ENCODE results near the gene CSMD2. TPM values are rescaled to one million over a fixed set of nuclear protein-coding genes. Genes with fewer than 3 reads are reported as not detected.

CSMD2 gene
- total RNA-seq, 1 donor from 2014 or later = 0.12 TPM

- DNase-seq (ENCODE audit: extremely low read depth, low read depth, low spot score) = no peak
Measured at GRCh38 chr1:33826311-33826710, 338.7 kb downstream of the CSMD2 start.

GRCh38 chr1:33825506-33825905 lies 339.5 kb downstream of the CSMD2 start:
- no peak for DNase-seq (ENCODE audit: extremely low read depth, low read depth, low spot score)

GRCh38 chr1:33824971-33825370 lies 340.1 kb downstream of the CSMD2 start:
- DNase-seq (ENCODE audit: extremely low read depth, low read depth, low spot score) = no peak

- DNase-seq (ENCODE audit: extremely low read depth, low read depth, low spot score) = no peak
Measured at GRCh38 chr1:33824321-33824720, 340.7 kb downstream of the CSMD2 start.

- no peak for DNase-seq (ENCODE audit: extremely low read depth, low read depth, low spot score)
Measured at GRCh38 chr1:33823830-33824229, 341.2 kb downstream of the CSMD2 start.

GRCh38 chr1:33823401-33823800 lies 341.6 kb downstream of the CSMD2 start:
- DNase-seq (ENCODE audit: extremely low read depth, low read depth, low spot score) = no peak

- no peak for DNase-seq (ENCODE audit: extremely low read depth, low read depth, low spot score)
Measured at GRCh38 chr1:33822396-33822795, 342.6 kb downstream of the CSMD2 start.

- DNase-seq (ENCODE audit: extremely low read depth, low read depth, low spot score) = no peak
Measured at GRCh38 chr1:33821291-33821690, 343.7 kb downstream of the CSMD2 start.

- DNase-seq (ENCODE audit: extremely low read depth, low read depth, low spot score) = no peak
Measured at GRCh38 chr1:33820804-33821203, 344.2 kb downstream of the CSMD2 start.

GRCh38 chr1:33819913-33820311 lies 345.1 kb downstream of the CSMD2 start:
- no peak for DNase-seq (ENCODE audit: extremely low read depth, low read depth, low spot score)

- DNase-seq (ENCODE audit: extremely low read depth, low read depth, low spot score) = no peak
Measured at GRCh38 chr1:33819290-33819912, 345.6 kb downstream of the CSMD2 start.

GRCh38 chr1:33818071-33818470 lies 347.0 kb downstream of the CSMD2 start:
- no peak for DNase-seq (ENCODE audit: extremely low read depth, low read depth, low spot score)

- no peak for DNase-seq (ENCODE audit: extremely low read depth, low read depth, low spot score)
Measured at GRCh38 chr1:33815061-33815460, 350.0 kb downstream of the CSMD2 start.

- DNase-seq (ENCODE audit: extremely low read depth, low read depth, low spot score) = no peak
Measured at GRCh38 chr1:33814166-33814565, 350.9 kb downstream of the CSMD2 start.

- DNase-seq (ENCODE audit: extremely low read depth, low read depth, low spot score) = no peak
Measured at GRCh38 chr1:33810571-33810970, 354.5 kb downstream of the CSMD2 start.

GRCh38 chr1:33805988-33806387 lies 359.0 kb downstream of the CSMD2 start:
- DNase-seq (ENCODE audit: extremely low read depth, low read depth, low spot score) = no peak

- no peak for DNase-seq (ENCODE audit: extremely low read depth, low read depth, low spot score)
Measured at GRCh38 chr1:33802268-33802667, 362.8 kb downstream of the CSMD2 start.

- no peak for DNase-seq (ENCODE audit: extremely low read depth, low read depth, low spot score)
Measured at GRCh38 chr1:33797849-33798248, 367.2 kb downstream of the CSMD2 start.

- DNase-seq (ENCODE audit: extremely low read depth, low read depth, low spot score) = no peak
Measured at GRCh38 chr1:33792651-33793050, 372.4 kb downstream of the CSMD2 start.

- DNase-seq (ENCODE audit: extremely low read depth, low read depth, low spot score) = no peak
Measured at GRCh38 chr1:33792216-33792615, 372.8 kb downstream of the CSMD2 start.

GRCh38 chr1:33791251-33791650 lies 373.8 kb downstream of the CSMD2 start:
- no peak for DNase-seq (ENCODE audit: extremely low read depth, low read depth, low spot score)

- DNase-seq (ENCODE audit: extremely low read depth, low read depth, low spot score) = no peak
Measured at GRCh38 chr1:33790577-33790976, 374.5 kb downstream of the CSMD2 start.

GRCh38 chr1:33784876-33785275 lies 380.2 kb downstream of the CSMD2 start:
- DNase-seq (ENCODE audit: extremely low read depth, low read depth, low spot score) = no peak

All from glomerular endothelial cell (primary cell).